BJ (cell line): ENCODE data around the gene GPHA2. TPM values are rescaled to one million over a fixed set of nuclear protein-coding genes. Genes with fewer than 3 reads are reported as not detected.

Experiments
- CTCF ChIA-PET: fragments of 350-600 bp; formaldehyde crosslinking; extraction: SDS; loops from one replicate; lab custom pipeline; 2021; ENCODE audit warnings: antibody characterized with exemption, inconsistent platforms; lab: Yijun Ruan, JAX
- POLR2A ChIA-PET: fragments of 300-600 bp; sonication (Branson Sonifier 250); formaldehyde crosslinking; extraction: SDS; loops from one replicate; lab custom pipeline; 2021; ENCODE audit warnings: antibody characterized with exemption; lab: Charles Lee
- DNase-seq: peaks from one replicate; pipeline ENCODE4 v3.0.0-alpha.2; 2011; ENCODE audit warnings: low read depth
- H3K27me3 ChIP-seq: 2 replicates; pipeline ENCODE4 v1.6.0; 2011; ENCODE audit warnings: low read length; ENCODE audit not compliant: control insufficient read depth, insufficient read depth
- H3K36me3 ChIP-seq: 2 replicates; pipeline ENCODE4 v1.5.1; 2011; ENCODE audit warnings: low read length; ENCODE audit not compliant: control insufficient read depth, insufficient read depth
- H3K4me3 ChIP-seq: 2 replicates; pipeline ENCODE4 v1.5.1; 2011; ENCODE audit warnings: low read depth, mild to moderate bottlenecking, control low read depth, low read length
- CTCF ChIP-seq: IDR thresholded peaks from 2 replicates; pipeline ENCODE4 v1.5.1; 2011; ENCODE audit warnings: low read depth, mild to moderate bottlenecking, control low read depth, inconsistent platforms, low read length, moderate library complexity; ENCODE audit not compliant: insufficient read depth
- polyA plus RNA-seq: library from polyadenylated mRNA; depleted of rRNA; stranded (reverse); fragments of >200 nt; gene quantifications from 2 replicates; pipeline ENCODE4 v1.2.3, GENCODE V29; 2011

GPHA2 gene
- polyA plus RNA-seq, 1 experiment = not detected

- ChIA-PET POLR2A (no interaction called here), CTCF (interaction anchor here (0.6 kb wide), 1 partner anchor 55 kb away, joined by 3 read pairs; no protein-coding TSS in a partner anchor)
- no peaks in the 10 kb centered on the region for H3K27me3 ChIP-seq
- no peak overlapping the region for H3K4me3 ChIP-seq
- H3K36me3 ChIP-seq = peaks cover 42% of the 10 kb centered on the region
- TF ChIP-seq CTCF = no peak
- DNase-seq = no peak
Observed at GRCh38 chr11:64902102-64902900, 33.4 kb downstream of the GPHA2 start.

DNA sequence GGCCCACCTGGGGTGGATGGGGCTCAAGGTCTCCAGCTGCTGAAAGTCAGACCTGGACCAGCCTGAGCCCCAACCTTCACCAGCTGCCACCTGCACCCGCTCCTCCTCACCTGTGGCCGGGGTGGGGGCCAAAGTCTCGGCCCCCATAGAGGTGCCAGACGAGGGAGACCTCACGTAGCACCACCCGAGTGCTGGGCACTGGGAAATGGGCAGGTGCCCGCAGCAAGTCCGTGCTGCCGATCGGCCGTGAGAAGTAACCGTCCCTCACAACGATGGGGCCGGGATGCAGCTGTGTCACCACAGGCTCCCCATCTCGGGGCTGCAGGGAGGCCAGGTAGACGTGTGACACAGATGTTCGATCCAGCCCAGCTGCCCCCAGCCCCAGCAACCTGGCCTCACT lies 34.9 kb downstream of the GPHA2 start:
- POLR2A ChIA-PET = no interaction called here
- no peak overlapping the region for H3K4me3 ChIP-seq
- CTCF ChIA-PET = interaction anchor here (1.0 to 29.7 kb wide), 2 partner anchors 11 to 44 kb away, joined by 4 to 797 read pairs; partner anchors contain the start of gene CDC42BPG
- H3K27me3 ChIP-seq = no peaks in the 10 kb centered on the region
- no peak for TF ChIP-seq CTCF
- peaks cover 32% of the 10 kb centered on the region for H3K36me3 ChIP-seq
- no peak for DNase-seq

DNA sequence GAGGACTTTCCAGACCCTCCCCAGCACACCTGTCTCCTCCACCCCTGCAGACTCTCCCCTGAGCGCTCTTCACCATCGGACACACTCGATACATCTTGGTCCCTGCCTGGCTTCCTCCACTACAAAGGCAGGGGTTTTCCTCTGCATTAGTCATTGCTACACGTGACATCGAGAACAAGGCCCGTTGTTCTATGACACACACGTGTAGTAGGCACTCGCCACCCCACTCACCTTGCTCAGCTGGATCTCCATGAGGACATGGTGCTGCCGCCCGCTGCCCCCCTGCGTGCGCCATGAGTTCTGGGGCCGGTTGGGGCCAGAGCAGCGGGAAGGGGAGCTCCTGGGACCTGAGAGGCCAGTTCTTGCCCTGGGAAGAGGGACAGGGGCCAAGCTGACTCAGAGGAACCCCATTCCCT lies 35.4 kb downstream of the GPHA2 start:
- ChIA-PET CTCF (interaction anchor here (1.0 to 29.7 kb wide), 2 partner anchors 10 to 44 kb away, joined by 4 to 797 read pairs; partner anchors contain the start of gene CDC42BPG), POLR2A (no interaction called here)
- H3K4me3 ChIP-seq = no peak overlapping the region
- TF ChIP-seq CTCF = no peak
- H3K27me3 ChIP-seq = no peaks in the 10 kb centered on the region
- H3K36me3 ChIP-seq = peaks cover 29% of the 10 kb centered on the region
- DNase-seq = no peak

DNA sequence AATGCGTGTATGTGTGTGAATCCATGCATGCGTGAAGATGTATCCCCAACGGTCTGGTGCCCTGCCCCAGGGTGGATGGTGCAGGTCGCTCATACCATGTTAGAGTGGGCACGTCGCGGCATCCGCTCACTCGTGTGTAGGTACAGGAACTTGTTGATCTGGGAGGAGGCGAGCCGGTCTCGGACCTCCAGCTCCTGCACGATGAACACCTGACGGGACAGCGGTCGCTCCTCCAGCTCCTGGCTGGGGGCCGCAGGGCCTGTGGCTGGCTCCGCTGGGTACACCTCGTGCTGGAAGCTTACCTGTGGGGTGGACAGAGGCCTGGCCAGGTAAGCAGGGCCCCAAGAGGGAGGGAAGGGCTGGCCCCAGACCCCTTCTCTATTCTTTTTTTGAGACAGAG lies 37.2 kb downstream of the GPHA2 start:
- ChIA-PET POLR2A (no interaction called here), CTCF (interaction anchor here (0.7 to 29.7 kb wide), 6 partner anchors 8 to 212 kb away, joined by 3 to 797 read pairs (median 3); partner anchors contain the start of gene CDC42BPG)
- H3K27me3 ChIP-seq = no peaks in the 10 kb centered on the region
- no peak overlapping the region for H3K4me3 ChIP-seq
- no peak for DNase-seq
- H3K36me3 ChIP-seq = peaks cover 32% of the 10 kb centered on the region
- TF ChIP-seq CTCF = no peak

GRCh38 chr11:64898076-64898445 lies 37.6 kb downstream of the GPHA2 start:
- TF ChIP-seq CTCF = no peak
- no peak overlapping the region for H3K4me3 ChIP-seq
- CTCF ChIA-PET = interaction anchor here (1.3 to 29.7 kb wide), 4 partner anchors 8 to 212 kb away, joined by 3 to 797 read pairs (median 6); partner anchors contain the start of gene CDC42BPG
- POLR2A ChIA-PET = no interaction called here
- no peaks in the 10 kb centered on the region for H3K27me3 ChIP-seq
- H3K36me3 ChIP-seq = peaks cover 28% of the 10 kb centered on the region
- no peak for DNase-seq
